SK-N-SH (cell line): Measurements from ENCODE around the gene ERVFRD-1. TPM values are rescaled to one million over a fixed set of nuclear protein-coding genes. Genes with fewer than 3 reads are reported as not detected.

Source experiments
- CTCF ChIA-PET: fragments of 300-600, 350-600 bp; formaldehyde crosslinking; extraction: SDS; loops from one replicate; lab custom pipeline; 2021; lab: Yijun Ruan, JAX
- POLR2A ChIA-PET: fragments of 350-600 bp; sonication (Branson Sonifier 250); formaldehyde crosslinking; extraction: SDS; loops from one replicate; lab custom pipeline; 2020; ENCODE audit warnings: antibody characterized with exemption, inconsistent platforms; lab: Yijun Ruan, JAX
- DNase-seq: peaks from one replicate; pipeline ENCODE4 v3.0.0; 2012
- H2AFZ ChIP-seq: fragments of 200-600 bp; sonication (generic); 2 replicates; pipeline ENCODE4 v1.8.1; 2016; ENCODE audit warnings: antibody characterized with exemption, mild to moderate bottlenecking, low read depth
- H3F3A ChIP-seq: fragments of 200-600 bp; sonication (generic); replicated peaks from 2 replicates; pipeline ENCODE3; 2016; ENCODE audit warnings: antibody characterized with exemption, mild to moderate bottlenecking; ENCODE audit not compliant: insufficient read depth
- H3K27ac ChIP-seq, 2 experiments: fragments of 200-500 bp in 1 of 2; fragments of 200-600 bp in 1 of 2; sonication (Bioruptor generic) in 1 of 2; sonication (generic), shearing (Covaris generic) in 1 of 2; 2 replicates each; pipeline versions ENCODE4 v1.5.1 to v1.6.1; 2014 to 2016; ENCODE audit warnings: low read depth in 2 of 2, inconsistent platforms in 1 of 2, low read length in 1 of 2, mild to moderate bottlenecking in 1 of 2, mixed read lengths in 1 of 2
- H3K27me3 ChIP-seq: fragments of 200-600 bp; sonication (generic), shearing (Covaris generic); 2 replicates; pipeline ENCODE4 v1.6.1; 2016; ENCODE audit warnings: mixed run types; ENCODE audit not compliant: insufficient read depth
- H3K36me3 ChIP-seq, 2 experiments: fragments of 200-500 bp in 1 of 2; fragments of 200-600 bp in 1 of 2; sonication (Bioruptor generic) in 1 of 2; sonication (generic) in 1 of 2; replicated peaks in 1 of 2; 2 replicates each; pipeline versions ENCODE3 to v1.5.1; 2014 to 2016; ENCODE audit warnings: low read length in 1 of 2, mild to moderate bottlenecking in 1 of 2; ENCODE audit not compliant: insufficient read depth in 2 of 2, control insufficient read depth in 1 of 2
- H3K4me1 ChIP-seq, 2 experiments: fragments of 200-500 bp in 1 of 2; fragments of 200-600 bp in 1 of 2; sonication (Bioruptor generic) in 1 of 2; sonication (generic), shearing (Covaris generic) in 1 of 2; 2 replicates each; pipeline versions ENCODE4 v1.5.1 to v1.6.1; 2014 to 2016; ENCODE audit warnings: low read depth in 1 of 2, low read length in 1 of 2, mixed run types in 1 of 2; ENCODE audit not compliant: insufficient read depth in 2 of 2, control insufficient read depth in 1 of 2
- H3K4me2 ChIP-seq: fragments of 200-600 bp; sonication (generic), shearing (Covaris generic); 2 replicates; pipeline ENCODE4 v1.6.1; 2017; ENCODE audit warnings: mixed run types
- H3K4me3 ChIP-seq, 2 experiments: fragments of 200-500 bp in 1 of 2; fragments of 200-600 bp in 1 of 2; sonication (Bioruptor generic) in 1 of 2; sonication (generic), shearing (Covaris generic) in 1 of 2; 2 replicates each; pipeline versions ENCODE4 v1.5.1 to v1.8.1; 2014 to 2016; ENCODE audit warnings: low read depth in 2 of 2, inconsistent platforms in 1 of 2, low read length in 1 of 2, mild to moderate bottlenecking in 1 of 2, mixed read lengths in 1 of 2, moderate library complexity in 1 of 2
- H3K79me2 ChIP-seq: fragments of 200-600 bp; sonication (generic); 2 replicates; pipeline ENCODE4 v1.8.1; 2017; ENCODE audit warnings: mild to moderate bottlenecking; ENCODE audit not compliant: insufficient read depth
- H3K9ac ChIP-seq: fragments of 200-600 bp; sonication (generic); 2 replicates; pipeline ENCODE4 v1.6.1; 2017; ENCODE audit warnings: mixed run types
- H3K9me2 ChIP-seq: fragments of 200-600 bp; sonication (generic); 2 replicates; pipeline ENCODE4 v1.6.1; 2017; ENCODE audit warnings: mixed run types
- H3K9me3 ChIP-seq: fragments of 200-600 bp; sonication (generic); 2 replicates; pipeline ENCODE4 v1.6.1; 2017; ENCODE audit warnings: mixed run types, mild to moderate bottlenecking, moderate library complexity
- H4K20me1 ChIP-seq: fragments of 200-600 bp; sonication (generic); 2 replicates; pipeline ENCODE4 v1.6.1; 2017; ENCODE audit warnings: mild to moderate bottlenecking, mixed run types; ENCODE audit not compliant: insufficient read depth
- CHD2 ChIP-seq: fragments of 150-350 bp; IDR thresholded peaks from 2 replicates; pipeline ENCODE4 v1.6.1; 2018; ENCODE audit warnings: low read length; ENCODE audit not compliant: partially characterized antibody
- ELF1 ChIP-seq: IDR thresholded peaks from 2 replicates; pipeline ENCODE4 v1.4.0; 2012
- EZH2phosphoT487 ChIP-seq: fragments of 200-600 bp; sonication (generic); IDR thresholded peaks from 2 replicates; pipeline ENCODE4 v1.6.1; 2017; ENCODE audit warnings: low read depth, mixed run types, mild to moderate bottlenecking, antibody characterized with exemption, moderate library complexity, borderline replicate concordance
- FOXJ3 ChIP-seq: sonication (generic); formaldehyde crosslinking; IDR thresholded peaks from 2 replicates; pipeline ENCODE4 v1.5.1; 2020; ENCODE audit warnings: mild to moderate bottlenecking, missing genetic modification reagents
- GABPA ChIP-seq: IDR thresholded peaks from 2 replicates; pipeline ENCODE4 v1.4.0; 2012; ENCODE audit warnings: low read depth, mild to moderate bottlenecking
- JUND ChIP-seq: IDR thresholded peaks from 2 replicates; pipeline ENCODE4 v1.4.0; 2012
- MEF2A ChIP-seq: IDR thresholded peaks from 2 replicates; pipeline ENCODE4 v1.4.0; 2012; ENCODE audit warnings: low read depth, borderline replicate concordance
- MXI1 ChIP-seq: IDR thresholded peaks from 2 replicates; pipeline ENCODE4 v1.6.1; 2012; ENCODE audit warnings: mild to moderate bottlenecking, low read depth, low read length, improper control_type of control experiment
- NFIC ChIP-seq: IDR thresholded peaks from 2 replicates; pipeline ENCODE4 v1.4.0; 2012; ENCODE audit warnings: borderline replicate concordance
- NRF1 ChIP-seq: IDR thresholded peaks from 2 replicates; pipeline ENCODE4 v1.6.1; 2012; ENCODE audit warnings: low read depth, mild to moderate bottlenecking, low read length
- POLR2AphosphoS5 ChIP-seq: IDR thresholded peaks from 2 replicates; pipeline ENCODE4 v1.6.1; 2012; ENCODE audit warnings: low read depth, low read length
- RAD21 ChIP-seq: IDR thresholded peaks from 2 replicates; pipeline ENCODE4 v1.6.1; 2012; ENCODE audit warnings: mild to moderate bottlenecking, low read length
- RCOR1 ChIP-seq: fragments of 150-350 bp; IDR thresholded peaks from 2 replicates; pipeline ENCODE4 v1.6.1; 2017; ENCODE audit warnings: antibody characterized with exemption, low read length
- SMC3 ChIP-seq: IDR thresholded peaks from 2 replicates; pipeline ENCODE4 v1.6.1; 2012; ENCODE audit warnings: low read depth, low read length, improper control_type of control experiment
- TAF1 ChIP-seq: IDR thresholded peaks from 2 replicates; pipeline ENCODE4 v1.6.1; 2012; ENCODE audit warnings: low read depth, mild to moderate bottlenecking, low read length, moderate library complexity, borderline replicate concordance
- WGBS: methylation state at CpG from one replicate; pipeline ENCODE4 v1.1.6; 2017; ENCODE audit warnings: low lambda C conversion rate; 5-methylcytosine and 5-hydroxymethylcytosine counted together
- polyA plus RNA-seq, 3 experiments: library from polyadenylated mRNA; depleted of rRNA; stranded (reverse); fragments of >200 nt; gene quantifications; 2 replicates each; pipeline ENCODE4 v1.2.3, GENCODE V29; 2012
- TF ChIP-seq, protein P1 (sequence below): IDR thresholded peaks from 2 replicates; pipeline ENCODE4; 2012
- TF ChIP-seq, protein P2 (sequence below): fragments of 150-350 bp; IDR thresholded peaks from 2 replicates; pipeline ENCODE4 v1.6.1; 2016; ENCODE audit warnings: mild to moderate bottlenecking, low read depth, low read length
- TF ChIP-seq, protein P3 (sequence below): IDR thresholded peaks from 2 replicates; pipeline ENCODE4 v1.4.0; 2012; ENCODE audit warnings: low read depth, borderline replicate concordance
- TF ChIP-seq, protein P4 (sequence below): IDR thresholded peaks from 2 replicates; pipeline ENCODE4 v1.4.0; 2012; ENCODE audit warnings: low read depth

ERVFRD-1 gene
- polyA plus RNA-seq, 1 of the 3 experiments (the other 2 are of a cell fraction): not detected

DNA sequence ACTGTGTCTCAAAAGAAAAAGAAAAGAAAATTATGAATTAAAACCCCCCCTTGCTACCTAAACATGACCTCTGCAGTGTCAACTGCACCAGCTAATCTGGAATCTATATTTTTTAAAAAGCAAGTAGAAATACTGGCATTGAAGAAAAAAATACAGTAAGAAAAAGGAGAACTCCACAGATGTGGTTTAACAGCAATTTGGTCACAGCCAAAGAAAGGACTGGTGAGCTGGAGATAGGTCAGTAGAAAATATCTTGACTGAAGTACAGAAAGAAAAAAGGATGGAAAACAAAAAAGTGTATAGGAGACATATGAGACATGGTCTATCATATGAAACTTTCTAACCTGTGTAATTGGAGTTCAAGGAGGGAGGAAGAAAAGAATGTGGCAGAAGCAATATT is 44.1 kb upstream of the ERVFRD-1 start:
- H3K9ac ChIP-seq: no peak overlapping the region
- no peak overlapping the region for H3K27ac ChIP-seq
- no peaks in the 10 kb centered on the region for H3K9me2 ChIP-seq
- H3K79me2 ChIP-seq: no peaks in the 10 kb centered on the region
- no peaks in the 10 kb centered on the region for H3K36me3 ChIP-seq
- no peak overlapping the region for H2AFZ ChIP-seq
- peaks cover 12% of the 10 kb centered on the region for H3F3A ChIP-seq
- H3K4me3 ChIP-seq: no peak overlapping the region
- H3K9me3 ChIP-seq: 0 out of 2 replicates have a peak, but pooled peaks cover 13% of the 10 kb centered on the region
- TF ChIP-seq NFIC (no peak), POLR2AphosphoS5 (no peak), EZH2phosphoT487 (no peak), RCOR1 (no peak), GABPA (no peak), TAF1 (no peak), FOXJ3 (CRISPR knock-in tag) (no peak)
- TF ChIP-seq, protein P1, sequence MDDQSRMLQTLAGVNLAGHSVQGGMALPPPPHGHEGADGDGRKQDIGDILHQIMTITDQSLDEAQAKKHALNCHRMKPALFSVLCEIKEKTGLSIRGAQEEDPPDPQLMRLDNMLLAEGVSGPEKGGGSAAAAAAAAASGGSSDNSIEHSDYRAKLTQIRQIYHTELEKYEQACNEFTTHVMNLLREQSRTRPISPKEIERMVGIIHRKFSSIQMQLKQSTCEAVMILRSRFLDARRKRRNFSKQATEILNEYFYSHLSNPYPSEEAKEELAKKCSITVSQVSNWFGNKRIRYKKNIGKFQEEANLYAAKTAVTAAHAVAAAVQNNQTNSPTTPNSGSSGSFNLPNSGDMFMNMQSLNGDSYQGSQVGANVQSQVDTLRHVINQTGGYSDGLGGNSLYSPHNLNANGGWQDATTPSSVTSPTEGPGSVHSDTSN: no peak
- TF ChIP-seq, protein P2, sequence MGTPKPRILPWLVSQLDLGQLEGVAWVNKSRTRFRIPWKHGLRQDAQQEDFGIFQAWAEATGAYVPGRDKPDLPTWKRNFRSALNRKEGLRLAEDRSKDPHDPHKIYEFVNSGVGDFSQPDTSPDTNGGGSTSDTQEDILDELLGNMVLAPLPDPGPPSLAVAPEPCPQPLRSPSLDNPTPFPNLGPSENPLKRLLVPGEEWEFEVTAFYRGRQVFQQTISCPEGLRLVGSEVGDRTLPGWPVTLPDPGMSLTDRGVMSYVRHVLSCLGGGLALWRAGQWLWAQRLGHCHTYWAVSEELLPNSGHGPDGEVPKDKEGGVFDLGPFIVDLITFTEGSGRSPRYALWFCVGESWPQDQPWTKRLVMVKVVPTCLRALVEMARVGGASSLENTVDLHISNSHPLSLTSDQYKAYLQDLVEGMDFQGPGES: no peak
- TF ChIP-seq, protein P3, sequence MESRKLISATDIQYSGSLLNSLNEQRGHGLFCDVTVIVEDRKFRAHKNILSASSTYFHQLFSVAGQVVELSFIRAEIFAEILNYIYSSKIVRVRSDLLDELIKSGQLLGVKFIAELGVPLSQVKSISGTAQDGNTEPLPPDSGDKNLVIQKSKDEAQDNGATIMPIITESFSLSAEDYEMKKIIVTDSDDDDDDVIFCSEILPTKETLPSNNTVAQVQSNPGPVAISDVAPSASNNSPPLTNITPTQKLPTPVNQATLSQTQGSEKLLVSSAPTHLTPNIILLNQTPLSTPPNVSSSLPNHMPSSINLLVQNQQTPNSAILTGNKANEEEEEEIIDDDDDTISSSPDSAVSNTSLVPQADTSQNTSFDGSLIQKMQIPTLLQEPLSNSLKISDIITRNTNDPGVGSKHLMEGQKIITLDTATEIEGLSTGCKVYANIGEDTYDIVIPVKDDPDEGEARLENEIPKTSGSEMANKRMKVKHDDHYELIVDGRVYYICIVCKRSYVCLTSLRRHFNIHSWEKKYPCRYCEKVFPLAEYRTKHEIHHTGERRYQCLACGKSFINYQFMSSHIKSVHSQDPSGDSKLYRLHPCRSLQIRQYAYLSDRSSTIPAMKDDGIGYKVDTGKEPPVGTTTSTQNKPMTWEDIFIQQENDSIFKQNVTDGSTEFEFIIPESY: no peak
- no peaks in the 10 kb centered on the region for H3K27me3 ChIP-seq
- DNase-seq: no peak
- no peak overlapping the region for H3K4me2 ChIP-seq
- CTCF ChIA-PET: interaction anchor here (0.6 to 0.7 kb wide), 3 partner anchors 21 to 341 kb away, joined by 3 read pairs; no protein-coding TSS in a partner anchor
- no peaks in the 10 kb centered on the region for H4K20me1 ChIP-seq
- no peaks in the 10 kb centered on the region; a peak in 1 of 4 replicates for H3K4me1 ChIP-seq
- POLR2A ChIA-PET: no interaction called here

DNA sequence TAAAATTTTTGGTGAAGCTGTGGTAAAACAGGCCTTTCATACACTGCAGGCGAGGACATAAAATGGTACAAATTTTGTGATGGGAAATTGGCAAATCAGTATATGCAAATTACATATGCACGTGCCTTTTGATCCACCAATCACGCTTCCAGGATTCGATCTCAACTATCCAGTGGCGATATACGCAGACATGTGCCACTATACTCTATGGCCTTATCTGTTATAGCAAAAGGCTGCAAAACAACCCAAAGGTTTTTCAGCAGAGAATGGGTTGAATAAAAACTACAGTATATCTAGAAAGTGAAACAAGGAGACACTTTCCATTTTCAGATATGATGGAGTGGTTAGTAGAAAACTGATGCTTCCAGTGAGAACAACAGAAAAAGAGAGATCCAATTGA is 41.9 kb upstream of the ERVFRD-1 start:
- Histone ChIP-seq H3K27ac (no peak overlapping the region), H2AFZ (no peak overlapping the region), H3K9ac (no peak overlapping the region), H3F3A (no peaks in the 10 kb centered on the region), H4K20me1 (no peaks in the 10 kb centered on the region), H3K27me3 (no peaks in the 10 kb centered on the region), H3K4me2 (no peak overlapping the region), H3K4me3 (no peak overlapping the region), H3K79me2 (no peaks in the 10 kb centered on the region), H3K9me2 (no peaks in the 10 kb centered on the region), H3K9me3 (0 out of 2 replicates have a peak, but pooled peaks cover 7% of the 10 kb centered on the region), H3K36me3 (no peaks in the 10 kb centered on the region), H3K4me1 (peaks cover 0 to 3% of the 10 kb centered on the region in 2 experiments; a peak in 1 of 4 replicates)
- 98% methylated on average over 6 of the region's 6 CpGs for WGBS
- ChIA-PET POLR2A (no interaction called here), CTCF (no interaction called here)
- no peak for DNase-seq
- TF ChIP-seq NRF1: no peak
- TF ChIP-seq SMC3: no peak
- TF ChIP-seq, protein P1: no peak
- no peak for TF ChIP-seq FOXJ3 (CRISPR knock-in tag)
- TF ChIP-seq, protein P4, sequence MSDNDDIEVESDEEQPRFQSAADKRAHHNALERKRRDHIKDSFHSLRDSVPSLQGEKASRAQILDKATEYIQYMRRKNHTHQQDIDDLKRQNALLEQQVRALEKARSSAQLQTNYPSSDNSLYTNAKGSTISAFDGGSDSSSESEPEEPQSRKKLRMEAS: no peak
- TF ChIP-seq, protein P3: no peak
- TF ChIP-seq ELF1: no peak
- no peak for TF ChIP-seq CHD2
- no peak for TF ChIP-seq MEF2A
- TF ChIP-seq MXI1: no peak
- no peak for TF ChIP-seq RAD21
- no peak for TF ChIP-seq JUND
